T-helper 22 cell (primary cell): ENCODE results near the gene DNASE1L3.

ENCODE experiments used
- DNase-seq: peaks from one replicate; pipeline ENCODE4 v3.0.0-alpha.2; 2020; ENCODE audit warnings: low read depth

Gene DNASE1L3

GRCh38 chr3:58200121-58200709 lies 10.6 kb downstream of the DNASE1L3 start:
- no peak for DNase-seq

DNA sequence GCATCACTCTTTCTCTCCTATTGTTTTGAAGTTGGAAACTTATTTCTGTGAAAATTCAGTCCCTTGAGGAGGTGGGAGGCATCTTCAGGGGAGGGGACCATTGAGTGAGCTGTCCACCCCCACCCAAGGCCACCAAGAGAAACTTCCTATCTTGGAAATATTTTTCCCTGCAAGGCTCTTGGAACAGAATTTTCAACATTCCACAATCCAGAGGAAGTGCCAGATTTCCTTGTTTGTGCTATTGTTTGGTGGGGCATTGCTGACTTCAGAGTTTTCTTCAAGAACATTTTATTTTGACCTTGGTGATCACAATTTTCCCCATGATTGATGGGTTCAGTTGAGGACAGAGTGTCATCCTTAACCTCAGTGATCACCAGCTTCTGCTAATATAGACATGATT lies 12.0 kb downstream of the DNASE1L3 start:
- no peak for DNase-seq

DNA sequence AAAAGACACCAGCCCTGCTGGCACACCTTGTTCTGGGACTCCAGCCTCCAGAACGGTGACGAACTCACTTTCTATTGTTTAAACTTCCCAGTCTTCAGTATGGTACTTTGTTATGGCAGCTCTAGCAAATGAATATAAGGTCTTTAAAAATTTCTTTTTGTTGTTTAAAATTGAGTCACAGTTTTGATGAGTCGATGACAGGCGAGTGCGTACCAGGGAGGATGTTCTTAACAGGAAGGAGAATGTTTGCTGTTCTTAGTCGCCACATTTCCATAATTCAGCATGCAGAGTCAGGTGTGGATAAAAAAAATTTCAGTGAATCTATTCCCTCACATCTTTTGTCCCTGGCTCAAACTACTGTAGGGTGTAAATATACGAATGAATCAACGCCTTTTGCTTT lies 12.4 kb downstream of the DNASE1L3 start:
- DNase-seq, result no peak

- no peak for DNase-seq
Measured at GRCh38 chr3:58197588-58197987, 13.2 kb downstream of the DNASE1L3 start.

DNA sequence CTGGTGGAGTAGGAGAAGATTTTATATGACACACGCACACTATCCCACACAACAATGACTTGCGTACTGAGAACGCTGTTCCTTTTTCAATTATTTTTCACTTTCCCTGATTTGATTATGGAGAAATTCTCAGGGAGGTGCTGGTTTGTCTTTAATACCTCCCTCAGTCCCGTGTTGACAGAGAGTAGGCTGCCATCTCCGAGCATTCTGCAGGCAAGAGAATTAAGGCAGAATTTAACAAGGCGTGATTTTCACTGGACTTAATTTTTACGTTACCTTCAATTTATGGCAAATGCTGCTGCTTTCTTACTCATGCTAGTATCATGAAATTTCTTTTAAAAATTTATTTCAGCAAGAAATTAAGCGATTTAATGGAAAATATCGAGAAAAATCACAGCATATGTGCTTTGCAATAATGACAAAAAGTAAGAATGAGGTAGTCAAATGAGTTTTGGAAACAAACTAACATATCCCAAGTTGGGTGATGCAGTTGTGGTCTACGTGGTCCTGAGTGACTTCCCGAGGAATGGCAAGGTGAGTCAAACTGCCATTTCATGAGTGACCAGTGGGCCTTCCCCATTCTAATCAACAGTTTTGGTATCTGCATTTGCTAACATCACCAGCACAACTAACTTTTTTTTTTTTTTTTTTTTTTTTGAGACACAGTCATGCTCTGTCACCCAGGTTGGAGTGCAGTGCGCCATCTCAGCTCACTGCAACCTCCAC lies 16.9 kb downstream of the DNASE1L3 start:
- no peak for DNase-seq

DNA sequence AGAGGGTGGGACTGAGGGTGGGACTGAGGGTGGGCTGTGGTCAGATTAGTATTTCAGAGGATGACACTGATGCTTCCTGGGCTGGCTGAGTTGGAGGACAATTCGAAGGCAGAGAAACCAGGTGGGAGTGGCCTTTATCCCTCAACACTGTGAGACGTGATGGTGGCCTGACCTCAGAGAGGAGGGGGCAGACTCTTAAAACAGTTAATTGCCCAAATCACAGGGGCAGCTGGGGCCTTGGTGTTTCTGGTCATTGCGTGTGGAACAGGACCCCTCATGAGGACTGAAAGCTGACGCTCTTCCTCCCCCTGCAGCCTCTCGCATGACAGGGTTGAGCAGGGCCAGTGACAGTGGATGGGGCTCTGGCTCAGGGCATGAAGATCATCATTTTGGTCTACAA lies 18.7 kb downstream of the DNASE1L3 start:
- no peak for DNase-seq

- no peak for DNase-seq
Measured at GRCh38 chr3:58191361-58191991, 19.3 kb downstream of the DNASE1L3 start.

GRCh38 chr3:58190882-58191281 lies 19.9 kb downstream of the DNASE1L3 start:
- no peak for DNase-seq

GRCh38 chr3:58190291-58190690 lies 20.5 kb downstream of the DNASE1L3 start:
- no peak for DNase-seq

DNA sequence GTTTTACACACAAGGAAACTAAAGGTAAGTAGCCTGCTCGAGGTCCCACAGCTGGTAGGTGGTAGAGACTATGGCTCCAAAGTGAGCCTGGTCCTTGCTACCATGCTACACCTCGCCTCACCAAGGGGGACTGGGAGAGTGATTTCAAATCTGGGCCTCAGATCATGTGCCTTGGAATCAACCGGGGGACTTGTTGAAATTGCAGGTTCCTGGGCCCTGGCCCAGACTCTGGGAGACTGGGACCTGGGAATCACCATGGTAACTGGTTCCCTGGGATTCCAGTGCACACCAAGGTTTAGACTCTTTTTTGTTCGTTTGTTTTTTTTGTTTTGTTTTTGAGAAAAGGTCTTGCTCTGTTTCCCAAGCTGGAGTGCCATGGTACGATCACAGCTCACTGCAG lies 21.1 kb downstream of the DNASE1L3 start:
- DNase-seq, result no peak

- DNase-seq, result no peak
Measured at GRCh38 chr3:58188921-58189451, 21.8 kb downstream of the DNASE1L3 start.

GRCh38 chr3:58188173-58188564 lies 22.6 kb downstream of the DNASE1L3 start:
- no peak for DNase-seq

- DNase-seq, result no peak
Measured at GRCh38 chr3:58184982-58185360, 25.8 kb downstream of the DNASE1L3 start.

GRCh38 chr3:58184309-58184981 lies 26.3 kb downstream of the DNASE1L3 start:
- no peak for DNase-seq

DNA sequence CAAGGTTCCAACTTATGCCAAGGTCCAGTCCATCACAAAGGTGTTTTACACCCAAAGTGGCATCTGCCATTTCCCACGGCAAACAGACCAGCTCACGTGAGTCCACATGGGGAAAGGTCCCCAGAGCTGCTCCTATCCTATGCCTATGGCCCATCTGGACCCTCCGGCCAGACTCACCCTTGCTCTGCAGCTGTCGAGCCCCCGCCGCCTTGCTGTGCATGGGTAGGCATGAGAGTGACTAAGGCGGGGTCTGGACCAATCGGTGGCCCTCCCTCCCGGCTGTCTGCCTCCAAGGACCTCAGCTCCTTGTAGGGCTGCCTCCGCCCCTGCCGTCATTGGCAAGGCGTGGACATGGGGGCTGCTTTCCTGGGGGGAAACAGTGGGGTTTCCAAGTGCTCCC lies 26.9 kb downstream of the DNASE1L3 start:
- DNase-seq, result no peak

DNA sequence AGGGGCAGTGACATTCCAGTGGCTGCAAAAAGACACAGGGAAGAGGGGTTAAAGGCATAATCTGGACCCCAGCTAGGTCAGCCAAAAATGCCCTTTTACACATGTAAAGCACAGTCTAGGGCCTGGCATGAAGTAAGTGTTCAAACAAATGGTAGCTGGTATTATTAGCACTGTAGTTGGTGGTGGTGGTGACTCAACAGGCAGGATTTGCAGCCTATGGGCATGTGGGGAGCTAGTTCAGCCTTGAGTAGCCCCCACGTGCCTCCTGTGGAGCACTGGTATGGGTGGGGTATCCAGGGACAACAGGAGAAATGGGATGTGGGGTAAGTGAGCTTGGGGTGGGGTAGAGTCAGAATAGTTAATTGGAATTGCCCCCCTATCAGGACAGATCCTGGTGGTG lies 27.6 kb downstream of the DNASE1L3 start:
- no peak for DNase-seq

- no peak for DNase-seq
Measured at GRCh38 chr3:58180940-58181587, 29.7 kb downstream of the DNASE1L3 start.

DNA sequence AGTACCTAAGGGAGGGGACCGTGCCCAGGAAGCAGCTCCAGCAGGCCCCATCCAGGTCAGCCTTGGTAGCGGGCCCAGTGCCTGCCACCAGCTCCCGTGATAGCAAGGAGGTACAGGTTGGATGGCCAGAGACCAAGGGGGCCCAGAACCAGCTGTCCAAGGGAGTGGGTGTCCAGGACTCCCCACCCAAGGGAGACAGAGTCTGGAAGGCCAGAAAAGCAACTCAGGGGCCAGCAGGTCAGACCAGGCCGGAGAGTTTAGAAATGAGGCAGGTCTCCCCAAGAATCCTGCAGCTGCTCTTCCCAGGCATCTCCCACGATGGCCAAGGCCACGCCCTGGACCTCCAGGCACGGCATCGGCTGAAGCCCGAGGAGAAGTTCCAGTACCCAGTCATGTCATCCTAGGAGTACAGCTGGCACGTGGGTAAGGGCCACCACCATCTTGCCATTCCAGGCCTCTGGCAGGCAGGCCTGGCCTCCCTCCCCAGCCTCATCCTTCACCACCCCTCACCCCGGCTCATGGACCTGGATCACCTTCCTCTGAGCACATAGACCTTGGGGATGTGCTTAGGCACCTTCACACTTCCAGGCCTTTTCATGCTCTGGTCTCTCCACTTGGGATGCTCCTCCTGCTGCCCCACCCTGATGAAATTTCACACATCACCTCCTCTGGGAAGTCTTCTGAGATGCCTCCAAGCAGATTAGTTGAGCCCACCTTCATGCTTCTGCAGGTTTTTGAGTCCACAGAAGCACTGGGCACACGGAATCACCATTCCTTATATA lies 30.5 kb downstream of the DNASE1L3 start:
- DNase-seq, result no peak

DNA sequence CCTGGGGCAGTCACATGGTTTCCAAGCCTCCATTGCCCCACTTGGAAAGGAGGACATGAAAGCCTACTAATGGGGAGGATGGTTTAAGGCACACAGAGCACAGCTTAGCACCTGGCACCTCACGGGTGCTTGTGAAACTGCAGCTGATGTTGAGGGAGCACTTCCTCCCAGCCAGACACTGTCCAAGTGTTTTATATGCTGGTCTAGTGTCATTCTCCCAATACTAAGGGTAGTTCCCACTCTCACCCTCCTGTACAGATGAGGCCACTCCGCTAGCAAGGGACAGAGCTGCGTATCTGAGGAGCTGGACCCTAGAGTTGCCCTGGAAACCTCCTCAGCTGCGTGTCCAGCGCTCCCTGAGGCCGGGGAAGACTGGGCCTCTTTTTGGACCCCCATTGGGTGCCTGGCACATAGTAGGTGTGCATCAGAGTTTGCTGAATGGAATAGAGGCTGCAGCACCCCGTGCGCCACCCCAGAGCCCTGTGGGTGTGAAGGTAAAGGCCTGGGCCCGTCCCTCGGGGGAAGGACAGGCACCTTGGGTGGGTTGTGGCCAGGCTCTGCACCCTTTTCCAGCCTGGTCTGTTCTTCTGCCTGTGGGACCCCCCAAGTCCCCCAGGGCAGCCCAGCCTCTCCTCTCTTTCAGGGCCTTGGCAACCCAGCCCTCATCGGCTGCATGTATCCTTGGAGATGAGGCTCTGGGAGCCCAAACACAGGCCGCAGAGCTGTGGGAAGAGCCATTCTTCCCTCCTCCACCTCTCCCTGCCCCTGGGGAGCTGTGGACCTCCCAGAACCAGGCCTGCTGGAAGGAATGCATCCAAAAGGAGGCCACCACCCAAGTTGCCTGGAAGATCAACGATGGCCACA lies 31.3 kb downstream of the DNASE1L3 start:
- DNase-seq, result no peak

- DNase-seq, result no peak
Measured at GRCh38 chr3:58178528-58179234, 32.1 kb downstream of the DNASE1L3 start.
